OCI-LY3 (cell line): ENCODE results near the gene SYF2.

Source experiments
- H2AFZ ChIP-seq: fragments of 200-600, 300-600 bp; shearing (Covaris generic); 2 replicates; pipeline ENCODE4 v1.6.0; 2014; ENCODE audit warnings: antibody characterized with exemption, low read depth, low read length
- H3K27ac ChIP-seq: fragments of 200-600, 300-600 bp; sonication (generic); 2 replicates; pipeline ENCODE4 v1.5.1; 2014; ENCODE audit warnings: mild to moderate bottlenecking, low read length, moderate library complexity, mixed read lengths
- H3K27me3 ChIP-seq: fragments of 200-600, 300-600 bp; sonication (generic); 2 replicates; pipeline ENCODE4 v1.6.1; 2014; ENCODE audit warnings: low read depth, low read length, mixed read lengths
- H3K36me3 ChIP-seq: fragments of 200-600, 300-600 bp; sonication (generic); replicated peaks from 2 replicates; pipeline ENCODE3; 2014; ENCODE audit warnings: low read depth, low read length, mixed read lengths
- H3K4me1 ChIP-seq: fragments of 300-600, 200-600 bp; sonication (generic); 2 replicates; pipeline ENCODE4 v1.6.1; 2014; ENCODE audit warnings: low read length, mixed read lengths
- H3K4me2 ChIP-seq: fragments of 200-600, 300-600 bp; sonication (generic); 2 replicates; pipeline ENCODE4 v1.6.1; 2014; ENCODE audit warnings: low read length, mixed read lengths
- H3K4me3 ChIP-seq: fragments of 300-600, 200-600 bp; sonication (generic); 2 replicates; pipeline ENCODE4 v1.5.1; 2014; ENCODE audit warnings: antibody characterized with exemption, mild to moderate bottlenecking, low read length, moderate library complexity
- H3K79me2 ChIP-seq: fragments of 300-600, 200-600 bp; shearing (Covaris generic); 2 replicates; pipeline ENCODE4 v1.6.1; 2014; ENCODE audit warnings: mild to moderate bottlenecking, low read length, mixed read lengths
- H3K9ac ChIP-seq: fragments of 300-600, 200-600 bp; shearing (Covaris generic); 2 replicates; pipeline ENCODE4 v1.6.0; 2014; ENCODE audit warnings: mild to moderate bottlenecking, low read length, moderate library complexity
- H3K9me3 ChIP-seq: fragments of 200-600, 300-600 bp; shearing (Covaris generic); 2 replicates; pipeline ENCODE4 v1.6.1; 2014; ENCODE audit warnings: low read length, mixed read lengths; ENCODE audit not compliant: insufficient read depth
- H4K20me1 ChIP-seq: fragments of 200-600, 300-600 bp; sonication (generic); 2 replicates; pipeline ENCODE4 v1.6.1; 2016; ENCODE audit warnings: low read length, mixed read lengths; ENCODE audit not compliant: insufficient read depth
- EZH2phosphoT487 ChIP-seq: fragments of 200-600 bp; shearing (Covaris generic); IDR thresholded peaks from 2 replicates; pipeline ENCODE4 v1.6.1; 2018; ENCODE audit warnings: antibody characterized with exemption, mixed run types, low read depth
- TF ChIP-seq, protein P1 (sequence below): fragments of 200-600, 300-600 bp; sonication (generic); IDR thresholded peaks from 2 replicates; pipeline ENCODE4 v1.5.1; 2014; ENCODE audit warnings: antibody characterized with exemption, low read length, low read depth

SYF2 gene

DNA sequence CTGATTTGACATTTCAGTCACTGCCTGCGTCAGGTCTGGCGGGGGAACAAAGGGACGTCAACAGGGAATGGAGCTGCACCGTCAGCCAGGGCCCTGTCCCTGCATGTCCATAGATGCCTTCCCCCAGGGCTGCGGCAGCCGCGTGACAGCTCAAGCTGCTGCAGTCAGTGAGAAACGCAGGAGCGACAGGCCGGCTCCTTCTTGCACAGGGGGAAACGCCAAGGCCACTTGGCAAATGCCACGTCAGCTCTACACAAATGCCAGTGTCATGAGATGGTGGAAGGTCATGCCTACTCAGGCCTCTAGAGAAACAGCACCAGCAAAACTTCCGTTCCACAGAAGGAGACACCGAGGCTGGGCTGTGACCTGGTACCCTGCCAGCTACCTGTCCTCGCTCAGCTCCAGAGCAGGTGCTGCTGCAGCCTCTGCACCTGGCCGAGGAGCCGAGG is 37.7 kb downstream of the SYF2 start:
- Histone ChIP-seq H3K27me3 (no peaks in the 10 kb centered on the region), H3K9me3 (no peaks in the 10 kb centered on the region)

DNA sequence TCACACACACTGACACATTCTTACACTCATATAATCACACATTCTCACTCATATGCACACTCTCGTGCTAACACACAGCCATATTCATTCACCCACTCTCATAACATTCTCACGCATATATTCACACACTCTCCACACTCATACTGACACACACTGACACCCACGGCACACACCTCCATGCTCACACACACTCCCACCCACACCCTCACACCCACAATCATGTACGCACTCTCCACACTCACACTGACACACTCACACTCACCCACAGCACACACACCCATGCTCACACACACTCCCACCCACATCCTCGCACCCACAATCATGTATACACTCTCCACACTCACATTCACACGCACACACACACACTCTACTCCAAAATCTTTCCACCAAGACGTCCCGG is 38.2 kb downstream of the SYF2 start:
- no peaks in the 10 kb centered on the region for H3K27me3 ChIP-seq
- H3K4me3 ChIP-seq, result no peak overlapping the region
- no peak overlapping the region for H3K27ac ChIP-seq
- no peaks in the 10 kb centered on the region for H3K79me2 ChIP-seq
- H3K9ac ChIP-seq, result no peak overlapping the region
- TF ChIP-seq EZH2phosphoT487, result no peak
- TF ChIP-seq, protein P1, sequence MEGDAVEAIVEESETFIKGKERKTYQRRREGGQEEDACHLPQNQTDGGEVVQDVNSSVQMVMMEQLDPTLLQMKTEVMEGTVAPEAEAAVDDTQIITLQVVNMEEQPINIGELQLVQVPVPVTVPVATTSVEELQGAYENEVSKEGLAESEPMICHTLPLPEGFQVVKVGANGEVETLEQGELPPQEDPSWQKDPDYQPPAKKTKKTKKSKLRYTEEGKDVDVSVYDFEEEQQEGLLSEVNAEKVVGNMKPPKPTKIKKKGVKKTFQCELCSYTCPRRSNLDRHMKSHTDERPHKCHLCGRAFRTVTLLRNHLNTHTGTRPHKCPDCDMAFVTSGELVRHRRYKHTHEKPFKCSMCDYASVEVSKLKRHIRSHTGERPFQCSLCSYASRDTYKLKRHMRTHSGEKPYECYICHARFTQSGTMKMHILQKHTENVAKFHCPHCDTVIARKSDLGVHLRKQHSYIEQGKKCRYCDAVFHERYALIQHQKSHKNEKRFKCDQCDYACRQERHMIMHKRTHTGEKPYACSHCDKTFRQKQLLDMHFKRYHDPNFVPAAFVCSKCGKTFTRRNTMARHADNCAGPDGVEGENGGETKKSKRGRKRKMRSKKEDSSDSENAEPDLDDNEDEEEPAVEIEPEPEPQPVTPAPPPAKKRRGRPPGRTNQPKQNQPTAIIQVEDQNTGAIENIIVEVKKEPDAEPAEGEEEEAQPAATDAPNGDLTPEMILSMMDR, result no peak
- H3K9me3 ChIP-seq, result no peaks in the 10 kb centered on the region
- H3K36me3 ChIP-seq, result no peaks in the 10 kb centered on the region
- no peak overlapping the region for H2AFZ ChIP-seq
- H3K4me1 ChIP-seq, result no peaks in the 10 kb centered on the region
- no peak overlapping the region for H3K4me2 ChIP-seq
- no peaks in the 10 kb centered on the region for H4K20me1 ChIP-seq

More for the DNA sequence above, 37.7 kb downstream of the SYF2 start:
- Histone ChIP-seq H4K20me1 (no peaks in the 10 kb centered on the region), H3K27ac (no peak overlapping the region), H3K4me2 (no peak overlapping the region), H3K4me3 (no peak overlapping the region), H2AFZ (no peak overlapping the region), H3K4me1 (no peaks in the 10 kb centered on the region), H3K36me3 (no peaks in the 10 kb centered on the region), H3K79me2 (no peaks in the 10 kb centered on the region), H3K9ac (no peak overlapping the region)
- TF ChIP-seq EZH2phosphoT487, result no peak
- TF ChIP-seq, protein P1, result no peak

DNA sequence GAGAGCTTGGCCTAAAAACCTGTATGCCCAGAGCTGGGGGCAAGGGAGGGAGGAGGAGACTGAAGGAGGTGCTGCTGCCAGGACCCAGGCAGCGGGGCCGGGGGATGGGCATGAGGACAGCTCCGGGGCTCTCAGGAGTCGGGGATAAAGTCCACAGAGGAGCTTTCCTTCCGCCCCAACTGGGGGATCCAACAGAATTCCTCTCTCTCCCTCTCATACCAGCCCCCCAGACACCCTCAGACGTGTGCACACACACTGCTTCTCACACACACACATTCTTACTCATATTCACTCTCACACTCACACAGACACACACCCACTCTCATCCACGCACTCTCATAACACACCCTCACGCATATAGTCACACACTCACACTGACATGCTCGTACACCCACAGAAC is 39.1 kb downstream of the SYF2 start:
- H2AFZ ChIP-seq, result no peak overlapping the region
- no peak overlapping the region for H3K4me3 ChIP-seq
- no peak overlapping the region for H3K9ac ChIP-seq
- H3K27me3 ChIP-seq, result no peaks in the 10 kb centered on the region
- H3K4me2 ChIP-seq, result no peak overlapping the region
- no peak overlapping the region for H3K27ac ChIP-seq
- TF ChIP-seq, protein P1, result no peak
- TF ChIP-seq EZH2phosphoT487, result no peak
- H3K79me2 ChIP-seq, result no peaks in the 10 kb centered on the region
- H4K20me1 ChIP-seq, result no peaks in the 10 kb centered on the region
- no peaks in the 10 kb centered on the region for H3K4me1 ChIP-seq
- no peaks in the 10 kb centered on the region for H3K9me3 ChIP-seq
- H3K36me3 ChIP-seq, result no peaks in the 10 kb centered on the region

DNA sequence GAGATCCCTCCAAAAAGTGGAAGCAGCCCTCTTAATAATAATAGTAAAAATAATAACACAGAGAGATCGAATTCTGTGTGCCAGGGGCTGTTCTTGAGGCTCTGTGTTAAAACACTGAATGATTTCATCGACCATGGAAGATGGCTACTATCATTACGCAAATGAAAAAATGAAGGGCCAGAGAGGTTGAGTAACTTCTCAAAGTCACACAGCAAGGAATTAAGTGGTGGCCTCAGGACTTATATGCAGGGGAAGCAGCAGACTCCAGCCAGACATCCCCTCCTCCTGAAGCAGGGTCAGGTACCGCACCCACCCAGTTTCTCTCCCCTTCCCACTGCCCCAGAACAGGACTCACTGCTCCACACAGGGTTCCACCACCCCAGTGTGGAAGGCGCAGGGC is 40.1 kb downstream of the SYF2 start:
- Histone ChIP-seq H3K27ac (no peak overlapping the region), H3K9me3 (no peaks in the 10 kb centered on the region), H3K4me1 (no peaks in the 10 kb centered on the region), H4K20me1 (no peaks in the 10 kb centered on the region), H3K79me2 (no peaks in the 10 kb centered on the region), H3K27me3 (no peaks in the 10 kb centered on the region), H3K4me2 (no peak overlapping the region), H3K9ac (no peak overlapping the region), H3K36me3 (no peaks in the 10 kb centered on the region), H2AFZ (no peak overlapping the region), H3K4me3 (no peak overlapping the region)
- no peak for TF ChIP-seq EZH2phosphoT487
- TF ChIP-seq, protein P1, result no peak
